Upper lobe of left lung (tissue), 4 donors: ENCODE results near the gene ATG3.

Experiments used
- CTCF ChIP-seq, 6 experiments: fragments of 450-650 bp in 4 of 6; fragments of 200-600 bp in 2 of 6; sonication (generic) in 2 of 6; IDR thresholded peaks; one replicate each; pipeline ENCODE4 v1.5.1; 2016 to 2019; ENCODE audit warnings: antibody characterized with exemption in 6 of 6
- EP300 ChIP-seq, 4 donors: sonication (generic); formaldehyde crosslinking; IDR thresholded peaks; one replicate each; pipeline ENCODE4 v1.5.1; 2017; ENCODE audit warnings: antibody characterized with exemption in 4 of 4, control low read depth in 2 of 4
- POLR2A ChIP-seq, 4 donors: fragments of 450-650 bp; IDR thresholded peaks; one replicate each; pipeline ENCODE4 v1.5.1; 2016 to 2017; ENCODE audit warnings: antibody characterized with exemption in 4 of 4, mild to moderate bottlenecking in 2 of 4
- POLR2AphosphoS5 ChIP-seq, 2 donors: sonication (generic); formaldehyde crosslinking; IDR thresholded peaks; one replicate each; pipeline ENCODE4 v1.5.1; 2017; ENCODE audit warnings: antibody characterized with exemption in 2 of 2

GRCh38 chr3:112512320-112512719, 49.4 kb downstream of the ATG3 start:
- TF ChIP-seq CTCF (IDR thresholded peaks at IDR 0.05): no peak
- no peak for TF ChIP-seq EP300 (IDR thresholded peaks at IDR 0.05)
- TF ChIP-seq POLR2AphosphoS5 (IDR thresholded peaks at IDR 0.05): no peak
- TF ChIP-seq POLR2A (IDR thresholded peaks at IDR 0.05): no peak
